ENCODE results near the gene LRRC66.

LRRC66 gene

DNA sequence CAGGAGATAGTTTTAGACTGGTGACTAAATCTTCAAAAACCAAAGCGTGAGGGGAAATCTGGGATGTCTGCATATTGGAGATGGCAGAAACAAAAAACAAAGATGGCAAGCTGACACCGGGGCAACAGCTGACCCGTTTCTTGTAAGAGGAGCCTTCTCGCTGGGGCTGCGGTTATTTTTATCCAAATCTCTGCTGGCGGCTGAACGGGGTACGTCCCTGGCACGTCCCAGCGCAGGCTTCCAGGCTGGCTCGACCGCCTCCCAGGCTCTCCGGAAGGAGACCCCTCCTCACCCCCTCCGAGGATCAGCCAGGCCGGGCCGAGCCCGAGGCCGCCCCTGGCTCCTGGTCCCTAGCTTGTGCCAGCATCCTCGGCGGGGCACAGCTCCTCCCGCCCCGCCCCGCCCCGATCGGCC, 17.5 kb upstream of the LRRC66 start:
- TF ChIP-seq EZH2phosphoT487 (conservative IDR thresholded peaks at IDR 0.05; ENCODE audit: low read length): no peak
- no peak for TF ChIP-seq CTCF (IDR thresholded peaks at IDR 0.05; ENCODE audit: insufficient read depth, low read length, poor library complexity, severe bottlenecking)
- H3K9me2 ChIP-seq (replicated peaks; ENCODE audit: insufficient read depth, low read length): no peaks in the 10 kb centered on the region
- H3K9me3 ChIP-seq (ENCODE audit: insufficient read depth, low read length): no peaks in the 10 kb centered on the region
- peak overlapping the region; percentile 65 for H3K4me3 ChIP-seq (ENCODE audit: insufficient read depth, low read length, poor library complexity, severe bottlenecking)
- no peaks in the 10 kb centered on the region for H4K20me1 ChIP-seq (ENCODE audit: low read depth, low read length)
- peak overlapping the region; percentile 79 for H3K4me2 ChIP-seq (ENCODE audit: low read depth, low read length, poor library complexity, severe bottlenecking)
- H3K9ac ChIP-seq (ENCODE audit: low read length): peak overlapping the region; percentile 64
- H2AFZ ChIP-seq (ENCODE audit: low read depth, low read length, severe bottlenecking): peak overlapping the region; percentile 57
- H3K79me2 ChIP-seq (ENCODE audit: insufficient read depth, low read length): peaks cover 4% of the 10 kb centered on the region; the same call in 1 of the 2 replicates
- no peak overlapping the region for H3K27ac ChIP-seq (ENCODE audit: low read depth, low read length)
- no peaks in the 10 kb centered on the region for H3F3A ChIP-seq (ENCODE audit: insufficient read depth)
- no peaks in the 10 kb centered on the region for H3K36me3 ChIP-seq (ENCODE audit: low read length)
- H3K27me3 ChIP-seq (ENCODE audit: low read length): no peaks in the 10 kb centered on the region

DNA sequence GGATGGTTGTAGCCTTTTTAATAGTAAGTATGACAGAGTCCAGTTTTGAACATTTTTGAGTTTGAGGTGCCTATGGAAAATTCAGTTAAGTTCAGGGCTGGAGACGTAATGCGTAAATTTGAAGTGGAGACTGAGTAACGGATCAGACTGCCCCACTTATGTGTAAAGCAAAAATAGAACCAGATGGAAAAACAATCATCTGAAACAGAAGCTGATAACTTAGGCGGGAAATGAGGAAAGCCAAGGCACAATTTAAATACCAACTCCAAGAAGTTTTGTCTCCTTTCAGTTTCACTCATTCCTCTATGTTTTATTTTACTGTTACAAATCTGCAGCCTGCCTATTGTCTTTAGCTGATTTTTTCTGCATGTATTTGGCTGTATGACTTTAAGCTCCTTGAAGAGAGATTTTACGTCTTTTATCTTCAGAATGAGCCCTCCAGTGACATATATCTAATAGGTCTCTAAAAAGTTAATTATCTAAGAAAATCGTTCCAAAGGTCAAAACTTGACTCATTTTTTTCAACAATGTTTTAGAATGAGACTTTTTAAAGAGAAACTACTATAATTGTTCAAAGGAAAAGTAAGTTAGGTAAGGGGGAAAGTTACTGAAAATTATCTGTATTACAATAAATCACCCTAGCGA, 16.8 kb upstream of the LRRC66 start:
- peak overlapping the region; percentile 57 for H2AFZ ChIP-seq (ENCODE audit: low read depth, low read length, severe bottlenecking)
- H3F3A ChIP-seq (ENCODE audit: insufficient read depth): no peaks in the 10 kb centered on the region
- peak overlapping the region; percentile 79 for H3K4me2 ChIP-seq (ENCODE audit: low read depth, low read length, poor library complexity, severe bottlenecking)
- no peaks in the 10 kb centered on the region for H3K9me2 ChIP-seq (replicated peaks; ENCODE audit: insufficient read depth, low read length)
- H3K4me3 ChIP-seq (ENCODE audit: insufficient read depth, low read length, poor library complexity, severe bottlenecking): peak overlapping the region; percentile 65
- H4K20me1 ChIP-seq (ENCODE audit: low read depth, low read length): no peaks in the 10 kb centered on the region
- no peaks in the 10 kb centered on the region for H3K36me3 ChIP-seq (ENCODE audit: low read length)
- H3K79me2 ChIP-seq (ENCODE audit: insufficient read depth, low read length): peaks cover 4% of the 10 kb centered on the region; the same call in 1 of the 2 replicates
- no peaks in the 10 kb centered on the region for H3K27me3 ChIP-seq (ENCODE audit: low read length)
- H3K9ac ChIP-seq (ENCODE audit: low read length): peak overlapping the region; percentile 64
- H3K9me3 ChIP-seq (ENCODE audit: insufficient read depth, low read length): no peaks in the 10 kb centered on the region
- H3K27ac ChIP-seq (ENCODE audit: low read depth, low read length): no peak overlapping the region
- TF ChIP-seq EZH2phosphoT487 (conservative IDR thresholded peaks at IDR 0.05; ENCODE audit: low read length): no peak
- no peak for TF ChIP-seq CTCF (IDR thresholded peaks at IDR 0.05; ENCODE audit: insufficient read depth, low read length, poor library complexity, severe bottlenecking)

DNA sequence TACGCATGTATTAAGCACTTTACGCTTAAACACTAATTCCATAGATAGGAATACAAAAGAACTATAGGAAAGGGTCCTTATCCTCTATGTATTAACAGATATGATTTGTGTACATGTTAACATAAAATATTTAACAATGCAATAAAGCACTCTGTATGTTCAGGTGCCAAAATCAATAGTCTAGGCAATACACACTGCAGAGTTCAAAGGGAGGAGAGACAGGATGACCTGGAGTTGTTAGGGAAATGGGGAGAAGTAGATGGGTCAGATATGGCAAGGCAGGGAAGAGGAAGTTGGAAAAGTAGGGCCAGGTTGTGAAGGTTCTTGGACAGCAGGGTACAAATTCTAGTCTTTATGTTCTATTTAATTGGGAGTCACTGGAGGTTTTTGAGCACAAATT, 15.0 kb upstream of the LRRC66 start:
- no peak overlapping the region for H3K4me2 ChIP-seq (ENCODE audit: low read depth, low read length, poor library complexity, severe bottlenecking)
- H3K79me2 ChIP-seq (ENCODE audit: insufficient read depth, low read length): peaks cover 4% of the 10 kb centered on the region; the same call in 1 of the 2 replicates
- H3K36me3 ChIP-seq (ENCODE audit: low read length): 0 out of 2 replicates have a peak, but pooled peaks cover 5% of the 10 kb centered on the region
- no peak overlapping the region for H3K27ac ChIP-seq (ENCODE audit: low read depth, low read length)
- TF ChIP-seq CTCF (IDR thresholded peaks at IDR 0.05; ENCODE audit: insufficient read depth, low read length, poor library complexity, severe bottlenecking): no peak
- TF ChIP-seq EZH2phosphoT487 (conservative IDR thresholded peaks at IDR 0.05; ENCODE audit: low read length): no peak
- no peaks in the 10 kb centered on the region for H3K27me3 ChIP-seq (ENCODE audit: low read length)
- no peak overlapping the region for H2AFZ ChIP-seq (ENCODE audit: low read depth, low read length, severe bottlenecking)
- no peaks in the 10 kb centered on the region for H4K20me1 ChIP-seq (ENCODE audit: low read depth, low read length)
- no peak overlapping the region for H3K9ac ChIP-seq (ENCODE audit: low read length)
- H3F3A ChIP-seq (ENCODE audit: insufficient read depth): no peaks in the 10 kb centered on the region
- no peak overlapping the region for H3K4me3 ChIP-seq (ENCODE audit: insufficient read depth, low read length, poor library complexity, severe bottlenecking)
- no peaks in the 10 kb centered on the region for H3K9me3 ChIP-seq (ENCODE audit: insufficient read depth, low read length)
- H3K9me2 ChIP-seq (replicated peaks; ENCODE audit: insufficient read depth, low read length): no peaks in the 10 kb centered on the region

Measured in SU-DHL-6 (cell line).